H1 (cell line): ENCODE measurements around the gene NTMT1. TPM values are rescaled to one million over a fixed set of nuclear protein-coding genes. Genes with fewer than 3 reads are reported as not detected.
A peak's percentile ranks its signal among the peaks of the same experiment; 100 is the strongest.

Experiments
- CHD7 ChIP-seq: fragments of 300-600 bp; sonication (generic); IDR thresholded peaks from 2 replicates; pipeline ENCODE4 v1.7.1; 2012; ENCODE audit warnings: low read length, moderate library complexity, mild to moderate bottlenecking, inconsistent platforms; ENCODE audit not compliant: insufficient replicate concordance
- E2F6 ChIP-seq: IDR thresholded peaks from 2 replicates; pipeline ENCODE4 v1.6.1; 2012; ENCODE audit warnings: inconsistent platforms
- GABPA ChIP-seq: IDR thresholded peaks from 2 replicates; pipeline ENCODE4 v1.6.1; 2011; ENCODE audit warnings: mild to moderate bottlenecking, low read length, moderate library complexity, borderline replicate concordance; ENCODE audit not compliant: insufficient read depth
- HDAC6 ChIP-seq: IDR thresholded peaks from one replicate; pipeline ENCODE4 v1.7.1; 2012; ENCODE audit warnings: low read depth, mild to moderate bottlenecking, inconsistent platforms, low read length, moderate library complexity
- JUN ChIP-seq: IDR thresholded peaks from 2 replicates; pipeline ENCODE4 v1.6.1; 2011; ENCODE audit warnings: low read depth, mild to moderate bottlenecking, improper control_type of control experiment, low read length
- KDM4A ChIP-seq: IDR thresholded peaks from one replicate; pipeline ENCODE4 v1.7.1; 2012; ENCODE audit warnings: low read depth, mild to moderate bottlenecking, moderate library complexity, low read length, inconsistent platforms; ENCODE audit not compliant: severe bottlenecking
- MAX ChIP-seq: IDR thresholded peaks from 2 replicates; pipeline ENCODE4 v1.6.1; 2012; ENCODE audit warnings: inconsistent platforms
- SIRT6 ChIP-seq: IDR thresholded peaks from one replicate; pipeline ENCODE4 v1.7.1; 2012; ENCODE audit warnings: low read length, inconsistent platforms
- SP2 ChIP-seq: IDR thresholded peaks from 2 replicates; pipeline ENCODE4 v1.6.1; 2012; ENCODE audit warnings: mild to moderate bottlenecking, low read length, inconsistent platforms
- SRF ChIP-seq: IDR thresholded peaks from 2 replicates; pipeline ENCODE4 v1.6.1; 2011; ENCODE audit warnings: mild to moderate bottlenecking, low read depth, low read length, moderate library complexity
- TEAD4 ChIP-seq: IDR thresholded peaks from 2 replicates; pipeline ENCODE4 v1.6.1; 2012; ENCODE audit warnings: low read depth, low read length, inconsistent platforms, mixed read lengths
- polyA plus RNA-seq, 7 experiments: library from polyadenylated mRNA; depleted of rRNA in 3 of 7; stranded (reverse) in 5 of 7; unstranded in 2 of 7; fragments of >200 nt in 5 of 7; fragments of 200-250 nt in 2 of 7; gene quantifications; 1 replicate in 5 of 7; 2 replicates in 1 of 7; 4 replicates in 1 of 7; pipeline versions ENCODE4 v1.2.1 to v1.2.3, GENCODE V29; 2011 to 2013; ENCODE audit warnings: missing spikeins in 2 of 7, mixed read lengths in 2 of 7
- total RNA-seq: library from RNA; stranded (reverse); fragmentation: NEBNext Ultra II Directional; extraction: Animal tissue kit (Norgen Biotek cat#: 25700); gene quantifications from 2 replicates; pipeline ENCODE4 v1.2.1, GENCODE V29; 2021

NTMT1 gene
- total and polyA plus RNA-seq, 2 of the 8 experiments (the other 6 are each of a cell fraction or from before 2014, with no cell fraction given): 66.8 to 70.2 TPM

- no peak for TF ChIP-seq CHD7
- TF ChIP-seq MAX: peak; percentile 95
- TF ChIP-seq HDAC6: no peak
- TF ChIP-seq E2F6: peak; percentile 80
- TF ChIP-seq SP2: no peak
- no peak for TF ChIP-seq SRF
- peak; percentile 70; the same call in 1 of the 2 replicates for TF ChIP-seq GABPA
- TF ChIP-seq KDM4A: peak; percentile 73
- no peak for TF ChIP-seq SIRT6
- TF ChIP-seq TEAD4: no peak
- TF ChIP-seq JUN: no peak
These were observed at the start of gene NTMT1 (continued) for GRCh38 chr9:129626079-129626624.
